Fibroblast of the aortic adventitia (primary cell): Measurements from ENCODE around the gene SLC27A1. TPM values are rescaled to one million over a fixed set of nuclear protein-coding genes. Genes with fewer than 3 reads are reported as not detected.

Experiments used
- DNase-seq: peaks from one replicate; pipeline ENCODE4 v3.0.0-alpha.2; 2010; ENCODE audit warnings: low read depth
- H3K4me3 ChIP-seq: 2 replicates; pipeline ENCODE4 v1.5.1; 2011; ENCODE audit warnings: low read depth, mild to moderate bottlenecking, control low read depth, low read length, moderate library complexity
- CTCF ChIP-seq: IDR thresholded peaks from 2 replicates; pipeline ENCODE4 v1.5.1; 2011; ENCODE audit warnings: mild to moderate bottlenecking, low read length, control low read depth, inconsistent platforms; ENCODE audit not compliant: insufficient read depth
- total RNA-seq: library from RNA; depleted of rRNA; stranded (reverse); fragments of >200 nt; gene quantifications from 2 replicates; pipeline ENCODE4 v1.2.3, GENCODE V29; 2012; ENCODE audit warnings: low replicate concordance

Gene SLC27A1
- total RNA-seq, 1 donor, result 11.4 TPM

DNA sequence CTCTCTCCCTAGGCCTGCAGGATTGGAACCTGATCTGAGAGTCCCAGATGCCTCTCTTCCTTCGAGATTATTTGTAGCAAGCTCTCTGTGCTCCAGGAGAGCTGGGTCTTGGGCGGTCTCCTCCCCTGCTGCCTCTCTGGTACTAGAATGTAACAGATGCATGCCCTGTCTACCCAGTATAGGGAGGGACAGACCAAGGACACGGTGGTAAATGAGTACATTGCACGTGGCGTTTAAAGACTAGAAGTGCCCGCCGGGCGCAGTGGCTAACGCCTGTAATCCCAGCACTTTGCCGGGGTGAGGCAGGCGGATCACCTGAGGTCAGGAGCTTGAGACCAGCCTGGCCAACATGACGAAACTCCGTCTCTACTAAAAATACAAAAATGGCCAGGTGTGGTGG is 11.7 kb downstream of the SLC27A1 start:
- TF ChIP-seq CTCF, result no peak
- H3K4me3 ChIP-seq, result no peak overlapping the region
- DNase-seq, result no peak

DNA sequence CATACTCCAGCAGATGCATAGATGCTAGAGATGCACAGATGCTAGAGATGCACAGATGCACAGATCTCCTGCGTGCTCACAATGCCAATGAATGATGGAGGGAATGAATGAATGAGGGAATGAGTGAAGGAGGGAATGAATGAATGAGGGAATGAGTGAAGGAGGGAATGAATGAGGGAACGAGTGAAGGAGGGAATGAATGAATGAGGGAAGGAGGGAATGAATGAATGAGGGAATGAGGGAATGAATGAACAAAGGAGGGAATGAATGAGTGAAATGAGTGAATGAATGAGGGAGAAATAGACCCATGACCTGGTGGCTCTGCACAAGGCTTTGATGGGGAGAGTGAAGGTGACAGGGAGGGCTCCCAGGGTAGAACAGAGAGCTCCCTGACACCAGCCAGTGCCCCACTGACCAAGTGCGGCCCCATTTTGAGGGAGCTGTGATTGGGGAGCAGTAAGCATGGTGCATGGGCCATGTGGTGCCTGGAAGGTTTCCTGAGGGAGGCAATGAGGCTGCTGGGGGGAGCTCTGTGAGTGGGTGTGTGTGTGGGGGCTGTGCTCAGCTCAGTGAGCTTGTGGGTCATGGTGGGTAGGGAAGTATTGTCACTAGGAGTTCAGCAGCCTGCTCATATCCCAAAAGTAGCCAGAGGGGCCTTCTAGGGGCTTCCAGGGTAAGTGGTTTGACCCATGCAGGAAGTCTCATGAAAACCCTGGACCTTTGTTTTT is 12.7 kb downstream of the SLC27A1 start:
- no peak for DNase-seq
- TF ChIP-seq CTCF, result no peak
- H3K4me3 ChIP-seq, result no peak overlapping the region

DNA sequence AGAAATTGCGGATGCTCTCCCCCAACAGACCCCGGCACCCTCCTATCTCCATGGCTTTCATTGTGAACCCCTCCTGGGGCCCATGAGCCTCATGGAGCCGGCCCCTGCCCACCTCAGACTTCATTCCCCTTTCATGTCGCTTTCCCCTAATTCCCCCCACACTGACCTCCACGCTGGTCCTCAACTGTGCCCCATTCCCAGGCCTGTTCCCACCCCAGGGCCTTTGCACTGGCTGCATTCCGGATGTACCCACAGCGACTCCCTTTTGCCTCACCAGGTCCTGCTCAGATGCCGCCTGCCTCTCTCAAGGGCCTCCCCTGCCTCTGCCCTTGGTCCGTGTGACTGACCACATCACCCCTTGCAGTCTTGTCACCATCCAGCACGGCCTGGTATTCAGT is 13.3 kb downstream of the SLC27A1 start:
- DNase-seq, result no peak
- no peak overlapping the region for H3K4me3 ChIP-seq
- TF ChIP-seq CTCF, result no peak

DNA sequence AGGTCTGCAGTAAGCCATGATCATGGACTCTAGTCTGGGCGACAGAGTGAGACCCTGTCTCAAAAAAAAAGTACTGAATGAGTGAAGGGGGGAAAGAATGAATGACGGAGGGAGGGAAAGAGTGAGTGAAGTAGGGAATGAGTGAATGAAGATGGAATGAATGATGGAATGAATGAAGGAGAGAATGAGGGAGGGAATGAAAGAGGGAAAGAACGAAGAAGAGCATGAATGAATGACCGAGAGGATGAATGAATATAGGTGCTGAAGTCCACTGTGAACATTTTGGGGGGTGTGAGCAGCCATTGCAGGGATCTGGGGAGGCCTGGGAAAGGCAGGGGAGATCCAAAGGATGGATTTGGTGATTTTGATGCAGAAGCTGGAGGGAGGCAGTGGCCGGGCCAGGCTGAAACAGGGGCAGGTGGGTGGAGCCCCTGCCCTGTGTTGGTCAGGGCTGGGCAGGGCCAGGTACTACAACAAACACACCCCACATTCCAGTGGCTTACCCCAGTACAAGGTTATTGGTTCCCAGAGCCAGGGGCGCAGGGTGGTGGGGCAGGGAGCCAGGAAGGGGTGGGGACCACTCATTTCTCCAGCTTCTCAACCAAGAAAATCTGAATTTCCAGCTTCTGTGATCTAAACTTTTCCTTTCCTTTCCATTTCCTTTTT is 14.3 kb downstream of the SLC27A1 start:
- H3K4me3 ChIP-seq, result no peak overlapping the region
- DNase-seq, result no peak

GRCh38 chr19:17486545-17487240 is 16.4 kb downstream of the SLC27A1 start:
- H3K4me3 ChIP-seq, result no peak overlapping the region
- no peak for TF ChIP-seq CTCF
- DNase-seq, result no peak

More for the DNA sequence above, 14.3 kb downstream of the SLC27A1 start:
- TF ChIP-seq CTCF, result no peak

- DNase-seq, result no peak
- no peak for TF ChIP-seq CTCF
- H3K4me3 ChIP-seq, result no peak overlapping the region
These were observed 17.2 kb downstream of the SLC27A1 start for GRCh38 chr19:17487284-17488121.
